HG02852 (cell line): ENCODE data around the gene CLEC4G.

Experiments
- ATAC-seq: cut with Tn5 transposase; IDR thresholded peaks from one replicate; pipeline ENCODE4 v1.9.1; 2021; ENCODE audit warnings: mild to moderate bottlenecking, moderate library complexity; ENCODE audit not compliant: unreplicated experiment

The CLEC4G gene

GRCh38 chr19:7699003-7699402, 32.9 kb downstream of the CLEC4G start:
- no peak for ATAC-seq

GRCh38 chr19:7698583-7698982, 33.3 kb downstream of the CLEC4G start:
- ATAC-seq = no peak

GRCh38 chr19:7697721-7698287, 34.1 kb downstream of the CLEC4G start:
- no peak for ATAC-seq

- ATAC-seq = no peak
These were observed 37.4 kb downstream of the CLEC4G start for GRCh38 chr19:7694499-7694898.

- ATAC-seq = no peak
These were observed 39.4 kb downstream of the CLEC4G start for GRCh38 chr19:7692417-7693088.

- no peak for ATAC-seq
These were observed 40.4 kb downstream of the CLEC4G start for GRCh38 chr19:7691497-7691896.

- ATAC-seq = no peak
These were observed 41.1 kb downstream of the CLEC4G start for GRCh38 chr19:7690779-7691258.

GRCh38 chr19:7689165-7689564, 42.7 kb downstream of the CLEC4G start:
- ATAC-seq = no peak

- ATAC-seq = no peak
These were observed 44.7 kb downstream of the CLEC4G start for GRCh38 chr19:7687177-7687576.

- ATAC-seq = no peak
These were observed 46.1 kb downstream of the CLEC4G start for GRCh38 chr19:7685546-7686445.

GRCh38 chr19:7682175-7682855, 49.6 kb downstream of the CLEC4G start:
- ATAC-seq = no peak

- no peak for ATAC-seq
These were observed 50.4 kb downstream of the CLEC4G start for GRCh38 chr19:7681340-7682174.

GRCh38 chr19:7680606-7681339, 51.1 kb downstream of the CLEC4G start, which contains the start of gene TRAPPC5:
TSS of gene TRAPPC5 (plus strand) at chr19:7680833. CDS start at chr19:7682254, 1,421 bp downstream.
- ATAC-seq = no peak

- ATAC-seq = no peak
These were observed 51.9 kb downstream of the CLEC4G start for GRCh38 chr19:7679771-7680605.

- ATAC-seq = no peak
These were observed 52.7 kb downstream of the CLEC4G start for GRCh38 chr19:7678971-7679751.
